NCI-H146 (cell line): Measurements from ENCODE around the gene CERK.
A peak's percentile ranks its signal among the peaks of the same experiment; 100 is the strongest.

Source experiments
- DNase-seq: peaks from one replicate; lab custom pipeline; 2025; lab: John Stamatoyannopoulos, UW

The CERK gene

DNA sequence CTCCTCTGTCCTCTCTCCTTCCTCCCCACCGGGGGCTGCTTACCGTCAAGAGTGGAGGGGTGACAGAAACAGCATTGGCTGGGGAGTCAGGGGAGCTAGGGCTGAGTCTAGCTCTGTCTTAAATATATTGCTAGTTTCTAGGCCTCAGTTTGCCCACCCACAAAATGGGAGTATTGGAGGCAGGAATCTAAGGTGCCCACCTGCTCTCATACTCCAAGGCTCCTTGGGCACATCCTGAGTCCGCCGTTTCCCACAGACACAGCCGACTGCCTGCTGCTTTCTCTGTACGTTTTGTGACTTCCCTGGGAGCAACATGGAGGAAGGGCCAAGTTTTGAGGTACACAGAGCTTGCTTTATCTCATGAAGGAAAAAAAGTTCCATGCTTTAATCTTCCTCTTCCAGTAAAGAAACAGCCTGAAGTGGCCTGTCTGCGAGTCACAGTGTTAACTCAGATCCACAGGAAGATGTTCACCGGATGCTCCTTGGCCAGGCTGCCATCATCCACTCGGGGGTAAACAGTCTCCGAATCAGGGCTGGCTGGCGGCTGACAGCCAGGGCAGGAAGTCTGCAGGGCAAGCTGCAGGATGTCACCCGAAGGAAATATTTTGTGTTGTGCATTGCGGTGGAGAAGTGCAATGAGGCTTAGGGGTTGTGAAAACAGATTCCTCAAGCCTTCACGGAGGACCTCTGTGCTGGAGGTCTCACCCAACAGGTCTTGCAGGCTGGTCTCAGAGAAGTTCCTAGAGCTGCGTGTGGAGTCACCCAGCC lies 11.0 kb upstream of the CERK start:
- no peak for DNase-seq

DNA sequence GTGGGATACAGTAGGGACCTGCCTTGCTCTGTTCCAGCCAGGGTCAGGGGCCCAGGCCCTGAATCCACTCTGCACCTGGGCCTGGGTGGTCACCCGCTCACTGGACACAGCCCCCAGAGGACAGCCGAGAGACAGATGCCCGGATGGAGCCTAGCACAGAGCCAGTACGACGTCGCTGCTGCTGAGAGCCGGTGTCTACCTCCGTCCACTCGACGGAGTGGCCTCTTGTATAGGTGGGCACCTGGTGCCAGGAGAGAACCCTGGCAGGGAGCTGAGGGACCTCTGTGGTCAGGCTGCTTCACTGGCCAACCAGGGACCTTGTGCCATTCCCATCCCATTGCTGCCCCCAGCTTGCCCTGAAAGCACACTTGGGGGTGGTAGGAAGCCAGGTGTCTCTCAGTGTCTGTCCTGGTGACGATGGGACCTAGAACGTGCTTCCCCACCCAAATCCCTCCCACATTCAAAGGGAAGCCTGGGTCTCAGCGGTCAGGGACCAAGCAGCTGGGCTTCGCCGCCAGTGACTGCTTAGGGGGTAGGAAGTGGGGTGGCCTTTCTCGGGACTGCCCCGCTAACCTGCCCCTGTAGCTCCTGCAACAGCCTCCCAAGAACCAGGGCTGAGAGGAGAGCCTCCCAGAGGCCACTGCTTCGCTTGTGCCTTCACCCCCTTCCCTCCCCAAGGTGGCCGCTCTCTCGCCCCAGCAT lies 10.3 kb upstream of the CERK start:
- no peak for DNase-seq

DNA sequence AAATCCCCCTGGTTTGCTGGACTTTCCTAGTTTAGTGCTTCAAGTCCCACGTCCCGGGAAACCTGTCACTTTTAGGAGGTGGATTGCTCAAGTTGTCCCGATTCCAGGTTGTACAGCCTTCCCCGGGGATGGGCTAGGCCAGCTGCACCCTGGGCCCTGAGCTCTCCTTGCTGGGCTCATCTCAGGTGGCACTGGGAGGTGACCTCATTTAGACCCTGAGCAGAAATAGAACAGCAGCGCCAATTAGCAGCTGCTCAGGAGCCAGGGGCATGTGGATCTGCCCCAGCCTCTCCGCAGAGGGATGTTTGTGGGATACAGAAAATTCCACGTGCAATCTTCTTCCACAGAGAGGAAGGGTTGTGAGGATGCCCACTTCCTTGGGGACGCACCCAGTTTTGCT lies 9.6 kb upstream of the CERK start:
- DNase-seq = no peak

DNA sequence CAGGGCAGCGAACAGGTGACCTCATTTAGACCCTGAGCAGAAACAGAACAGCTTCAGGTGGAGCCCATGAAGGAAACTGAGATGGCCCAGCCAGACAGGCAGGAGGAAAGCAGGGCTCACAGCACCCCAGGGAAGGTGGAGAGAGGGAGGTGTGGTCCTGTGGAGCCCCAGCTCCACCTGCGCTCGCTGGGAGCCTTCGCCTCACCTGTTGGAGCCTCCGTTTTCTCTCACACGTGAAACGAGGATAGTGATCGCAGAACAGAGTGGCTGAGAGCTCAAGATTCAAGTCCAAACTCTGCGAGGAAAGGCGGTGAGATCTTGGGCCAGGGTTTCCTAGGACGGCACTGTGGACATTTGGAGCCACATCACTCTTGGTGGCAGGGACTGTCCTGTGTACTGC lies 8.6 kb upstream of the CERK start:
- no peak for DNase-seq

DNA sequence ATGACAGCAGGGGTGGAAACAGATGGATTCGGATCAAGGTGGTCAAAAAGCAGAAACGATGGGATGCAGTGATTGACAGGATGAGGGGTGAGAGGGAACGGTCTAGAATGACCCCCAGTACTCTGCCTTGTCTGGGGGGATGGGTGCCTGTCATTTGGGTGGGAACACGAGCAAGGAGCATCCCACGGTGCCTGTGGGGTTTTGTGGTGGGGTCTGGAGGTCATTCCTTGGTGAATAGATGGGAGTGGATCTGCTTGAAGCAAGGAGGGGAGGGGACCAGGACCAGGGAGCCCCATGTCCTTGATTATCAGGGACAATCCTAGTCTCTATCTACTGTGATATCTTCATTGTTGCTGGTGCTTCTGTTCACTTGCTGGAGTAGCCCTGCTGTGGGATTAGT lies 8.1 kb upstream of the CERK start:
- no peak for DNase-seq

DNA sequence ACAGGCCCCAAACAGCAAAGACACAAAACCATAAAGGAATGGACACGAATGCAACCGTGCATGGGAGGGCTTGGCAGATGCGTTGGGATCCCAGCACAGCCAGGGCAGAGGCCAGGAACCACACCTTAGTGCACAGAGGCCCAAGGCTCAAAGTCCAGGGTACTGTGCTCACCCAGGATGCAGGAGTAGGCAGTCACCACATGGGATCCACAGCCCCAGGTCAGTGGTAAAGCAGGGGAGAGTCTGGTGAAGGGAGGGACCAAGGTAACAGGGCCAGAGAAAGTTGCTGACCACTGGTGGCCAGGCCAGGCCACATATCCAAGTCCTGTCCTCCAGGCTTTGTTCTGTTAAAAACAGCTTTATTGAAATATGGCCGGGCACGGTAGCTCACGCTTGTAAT lies 6.5 kb upstream of the CERK start:
- no peak for DNase-seq

DNA sequence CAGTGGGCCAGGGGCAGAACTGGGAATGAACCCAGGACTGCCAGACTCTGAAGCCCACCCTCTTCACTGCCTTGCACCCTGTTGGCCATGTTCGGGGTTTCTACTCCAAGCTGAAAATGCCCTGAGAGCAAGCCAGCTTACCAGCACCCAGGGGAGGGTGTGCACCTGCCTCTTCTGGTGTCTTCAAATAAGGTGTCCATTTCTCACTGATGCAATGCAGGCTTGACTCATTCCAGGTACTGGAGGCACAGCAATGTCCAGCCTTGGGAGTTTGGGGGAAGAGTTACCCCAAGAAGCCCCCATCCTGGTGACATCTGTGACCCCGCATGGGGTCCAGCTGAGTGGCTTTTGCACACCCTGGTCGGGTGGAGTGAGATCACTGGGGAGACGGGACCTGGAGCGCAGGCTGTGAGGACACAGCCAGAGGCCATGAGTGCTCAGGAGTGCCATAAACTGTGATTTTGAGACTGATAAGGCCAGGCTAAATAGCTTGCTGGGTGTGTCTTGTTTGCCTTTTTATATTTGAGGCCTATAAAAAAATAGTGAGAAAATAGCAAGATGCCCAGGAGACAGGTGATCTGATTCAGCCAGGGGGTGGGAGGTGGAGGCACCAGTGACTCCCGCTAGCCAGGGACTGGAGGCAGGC lies 4.6 kb upstream of the CERK start:
- DNase-seq = peak; percentile 43

DNA sequence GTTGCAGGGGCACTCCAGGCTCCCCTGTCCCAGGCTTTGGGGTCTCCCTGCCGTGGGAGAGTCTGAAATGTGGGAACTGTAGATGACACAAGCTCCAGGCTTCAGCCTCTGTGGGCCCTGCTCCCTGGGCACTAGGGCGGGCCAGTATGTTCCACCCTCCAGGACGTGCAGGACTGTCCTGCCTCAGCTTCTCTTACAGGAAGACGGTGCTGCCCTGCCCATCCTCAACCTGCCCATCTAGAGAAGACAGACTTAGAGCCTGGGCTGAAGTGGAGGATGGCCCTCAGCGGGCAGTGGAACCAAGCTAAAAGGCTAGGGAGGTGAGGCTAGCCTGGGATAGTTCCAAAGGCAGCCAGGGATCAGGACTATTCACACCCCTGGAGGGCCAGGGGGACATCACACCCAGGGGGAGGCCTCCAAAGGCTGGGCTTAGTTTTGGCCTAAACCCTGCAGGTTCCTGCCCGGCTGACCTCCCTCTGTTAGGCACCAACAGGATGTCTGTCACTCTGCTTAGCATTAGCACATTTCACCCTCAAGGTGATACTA lies 4.0 kb upstream of the CERK start:
- DNase-seq = no peak

DNA sequence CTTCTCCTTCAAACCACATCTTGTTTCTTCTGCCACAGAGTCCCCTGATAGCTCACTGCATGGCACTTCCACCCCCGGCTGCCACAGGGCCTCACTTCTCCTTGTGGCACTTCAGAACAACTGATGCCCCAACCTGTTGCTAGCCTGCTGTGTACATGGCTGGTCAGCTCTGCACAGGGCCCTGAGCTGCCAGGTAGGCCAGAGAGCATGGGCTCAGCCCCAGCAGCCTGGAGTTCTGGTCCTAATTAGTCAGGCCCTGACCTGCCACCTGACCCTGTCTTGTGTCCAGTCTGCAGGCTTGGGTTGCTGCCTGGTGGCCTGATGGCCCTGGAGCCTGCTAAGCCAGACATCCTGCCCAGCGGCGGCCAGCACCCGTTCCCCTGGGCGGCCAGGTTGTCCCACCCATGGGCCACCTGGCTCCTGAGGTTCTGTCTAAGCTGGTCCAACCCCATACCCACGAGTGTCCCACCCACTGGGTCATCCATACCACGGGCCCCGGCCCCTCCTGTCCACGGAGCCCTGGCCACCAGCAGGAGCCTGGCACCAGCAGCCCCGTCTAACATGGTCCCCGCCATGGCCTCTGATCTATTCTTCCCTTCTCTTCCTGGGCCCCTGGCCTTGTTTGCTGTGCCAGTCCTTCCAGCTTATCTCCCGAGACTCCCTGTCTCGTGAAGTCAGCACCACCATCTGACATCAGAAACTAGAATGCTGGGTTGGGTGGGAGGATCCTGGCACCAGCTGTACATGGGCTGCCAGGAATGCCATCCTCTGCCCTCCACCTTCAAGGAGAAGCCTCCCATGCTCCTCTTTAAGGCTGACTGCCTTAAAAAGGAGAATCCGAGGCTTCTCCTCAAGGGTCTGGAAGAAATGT lies 3.1 kb upstream of the CERK start:
- DNase-seq = no peak

DNA sequence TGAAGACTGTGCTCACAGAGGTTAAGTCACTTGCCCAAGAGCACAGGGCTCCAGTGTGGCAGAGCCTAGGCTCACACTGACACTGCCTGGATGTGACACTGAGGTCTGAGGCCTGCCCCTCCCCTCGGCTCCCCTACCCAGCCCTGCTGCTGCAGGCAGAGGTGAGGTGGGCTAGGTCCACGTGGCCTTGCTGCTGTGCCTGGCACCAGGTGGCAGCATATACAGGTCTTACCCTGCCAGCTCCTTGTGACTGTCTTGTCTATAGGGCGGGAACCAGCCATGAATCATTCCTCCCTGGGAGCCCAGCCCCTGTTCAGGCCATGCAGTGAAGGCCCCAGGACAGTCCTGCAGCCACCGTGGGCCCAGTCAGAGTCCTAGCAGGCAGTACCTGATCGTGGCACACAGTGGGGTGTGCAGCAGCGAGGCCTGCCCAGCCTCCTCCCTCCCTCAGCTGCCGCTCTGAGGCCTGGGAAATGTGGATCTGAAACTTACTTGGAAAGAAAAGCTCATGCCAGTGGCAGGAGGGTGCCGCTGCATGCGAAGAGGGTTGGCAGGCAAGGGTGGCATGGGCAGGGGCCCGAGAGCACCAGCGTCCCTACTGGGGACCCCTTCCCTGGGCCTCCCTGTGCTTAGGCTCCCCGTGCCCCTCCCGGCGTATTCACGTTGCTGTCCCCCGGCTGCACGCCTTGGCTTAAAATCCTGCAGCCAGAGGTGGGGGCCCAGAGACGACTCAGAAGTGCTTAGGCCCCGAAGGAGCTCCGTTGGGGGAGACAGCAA lies 1.2 kb upstream of the CERK start:
- DNase-seq = no peak

DNA sequence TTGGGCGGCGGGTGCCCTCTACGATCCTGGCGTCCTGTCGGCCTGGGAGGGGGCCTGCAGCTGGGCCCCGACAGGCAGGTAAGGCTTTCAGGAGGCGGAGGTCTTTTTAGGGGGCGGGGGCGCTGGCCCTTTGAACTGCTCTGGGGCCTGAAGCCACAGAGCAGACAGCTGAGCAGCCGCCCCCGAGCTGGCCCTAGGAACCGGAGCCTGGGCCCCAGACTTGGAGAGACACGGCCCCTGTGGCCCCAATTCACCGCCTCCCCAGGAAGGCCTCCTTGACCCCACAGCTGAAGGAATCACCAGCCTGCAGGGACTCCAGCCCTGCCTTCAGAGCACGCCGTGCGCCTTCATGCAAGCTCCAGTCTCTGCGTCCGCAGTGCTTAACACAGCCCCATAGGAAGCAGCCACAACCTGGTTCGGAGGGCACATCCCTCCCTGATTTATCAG lies 618 bp upstream of the CERK start:
- no peak for DNase-seq

DNA sequence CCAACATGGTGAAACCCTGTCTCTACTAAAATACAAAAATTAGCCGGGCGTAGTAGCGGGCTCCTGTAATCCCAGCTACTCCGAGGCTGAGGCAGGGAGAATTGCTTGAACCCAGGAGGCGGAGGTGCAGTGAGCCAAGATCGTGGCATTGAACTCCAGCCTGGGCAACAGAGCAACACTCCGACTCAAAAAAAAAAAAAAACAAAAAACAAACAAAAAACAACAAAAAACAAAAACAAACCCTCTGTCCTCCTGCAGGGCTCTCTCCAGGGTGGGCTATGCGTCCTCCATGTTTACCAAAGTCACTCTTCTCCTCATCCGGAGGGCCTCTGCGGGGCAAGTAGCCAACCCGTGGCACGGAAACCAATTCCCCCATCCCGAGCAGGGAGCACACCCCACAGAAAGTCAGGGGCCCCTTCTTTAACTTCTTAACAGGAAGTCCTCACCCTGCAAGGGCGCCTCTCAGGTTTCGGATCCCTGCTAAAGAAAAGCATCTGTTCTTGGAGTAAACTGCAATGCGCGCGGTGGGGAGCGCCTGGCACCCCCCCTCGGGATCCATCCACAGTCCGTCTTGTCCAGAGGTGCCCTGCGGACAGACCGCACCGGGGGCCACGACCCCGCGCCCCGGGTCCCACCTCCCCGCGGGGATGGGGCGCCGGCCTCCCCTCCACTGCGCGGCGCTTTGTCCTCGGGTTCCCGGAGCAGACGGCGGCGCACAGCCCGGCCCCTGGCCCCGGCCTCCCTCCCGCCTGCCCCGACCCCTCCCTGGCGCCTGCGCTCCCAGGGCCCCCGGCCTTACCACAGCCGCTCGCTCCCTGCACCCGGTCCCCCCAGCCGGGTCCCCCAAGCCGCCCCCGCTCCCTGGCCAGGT lies 712 bp downstream of the CERK start:
- no peak for DNase-seq

DNA sequence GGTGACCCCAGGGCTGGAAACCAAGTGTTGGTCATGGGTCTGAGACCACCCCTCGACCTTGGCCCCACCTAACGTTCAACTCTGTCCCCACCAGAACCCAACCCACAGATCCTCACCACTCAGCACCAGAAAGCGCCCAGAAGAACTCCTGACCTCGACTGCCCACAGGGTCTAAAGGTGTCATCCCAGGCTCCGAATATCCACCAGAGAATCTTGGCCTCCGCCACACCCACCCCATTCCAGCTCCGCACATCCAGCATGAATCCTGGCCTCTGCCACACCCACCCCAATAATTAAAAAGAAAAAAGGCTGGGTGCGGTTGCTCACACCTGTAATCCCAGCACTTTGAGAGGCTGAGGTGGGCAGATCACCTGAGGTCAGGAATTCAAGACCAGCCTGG lies 1.3 kb downstream of the CERK start:
- no peak for DNase-seq

DNA sequence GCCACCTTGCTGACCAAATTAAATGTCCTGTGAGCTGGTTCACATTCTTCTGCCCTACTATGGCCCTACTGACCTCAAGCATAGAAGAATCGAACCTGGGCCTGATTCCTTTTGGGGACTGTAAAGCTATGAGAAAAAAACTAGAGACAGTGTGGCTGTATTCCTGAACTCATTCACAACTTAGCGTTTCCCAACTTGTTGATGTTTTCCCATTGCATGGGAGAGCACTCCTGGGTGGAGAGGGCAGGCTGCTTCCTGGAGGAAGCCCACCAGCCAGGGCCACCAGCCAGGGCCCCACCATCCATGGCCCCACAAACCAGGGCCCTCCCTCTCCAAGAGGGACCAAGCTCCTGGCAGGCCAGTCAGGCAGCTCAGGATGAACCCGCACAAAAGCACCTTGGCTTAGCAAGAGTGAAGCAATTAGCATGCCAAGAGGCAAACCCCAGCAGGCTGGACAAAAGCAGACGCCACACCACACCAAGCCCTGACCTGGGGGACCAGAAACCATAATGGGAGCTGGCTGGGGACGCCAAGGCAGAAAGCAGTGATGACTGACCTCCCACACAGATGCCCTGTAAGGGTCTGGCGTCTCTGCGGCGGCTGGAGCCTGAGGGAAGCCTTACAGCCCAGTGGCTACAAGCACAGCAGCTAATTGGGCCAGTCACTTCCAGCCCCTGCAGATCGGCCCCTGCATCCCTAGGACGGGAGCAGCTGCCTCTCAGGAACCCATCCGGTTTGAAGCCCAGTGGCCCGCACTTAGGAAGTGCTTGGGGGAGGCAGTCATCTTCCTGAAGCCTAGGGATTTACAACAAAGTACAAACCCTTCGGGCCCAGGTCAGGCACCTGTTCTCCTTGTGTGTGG lies 2.1 kb downstream of the CERK start:
- no peak for DNase-seq

DNA sequence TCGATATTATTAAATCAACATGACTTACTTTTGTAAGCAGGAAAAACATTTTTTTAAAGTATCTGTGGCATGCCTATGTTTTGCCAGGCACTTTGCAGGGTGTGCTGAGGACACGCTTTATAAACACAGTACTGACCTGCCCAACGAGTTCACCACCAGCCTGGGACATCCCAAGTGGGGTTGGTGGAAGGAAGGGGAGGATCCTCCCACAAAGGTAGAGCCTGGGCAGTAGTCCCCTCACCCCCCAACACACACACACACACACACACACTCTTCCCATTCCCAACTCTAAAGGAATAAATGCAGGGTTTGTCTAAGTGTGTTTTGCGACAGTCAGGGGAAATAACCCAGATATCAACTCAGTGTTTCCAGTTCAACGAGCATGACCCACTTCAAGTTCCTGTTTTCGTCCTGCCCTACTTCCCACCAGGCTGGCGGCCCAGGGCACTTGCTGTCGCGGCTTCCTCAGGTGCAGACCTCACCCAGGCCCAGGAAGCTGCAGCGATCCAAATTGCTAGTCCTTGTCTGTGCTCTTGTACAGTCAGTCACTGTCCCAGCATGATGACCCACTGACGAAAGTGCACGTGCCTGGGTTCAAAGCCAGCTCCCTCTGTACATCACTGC lies 3.1 kb downstream of the CERK start:
- DNase-seq = no peak

DNA sequence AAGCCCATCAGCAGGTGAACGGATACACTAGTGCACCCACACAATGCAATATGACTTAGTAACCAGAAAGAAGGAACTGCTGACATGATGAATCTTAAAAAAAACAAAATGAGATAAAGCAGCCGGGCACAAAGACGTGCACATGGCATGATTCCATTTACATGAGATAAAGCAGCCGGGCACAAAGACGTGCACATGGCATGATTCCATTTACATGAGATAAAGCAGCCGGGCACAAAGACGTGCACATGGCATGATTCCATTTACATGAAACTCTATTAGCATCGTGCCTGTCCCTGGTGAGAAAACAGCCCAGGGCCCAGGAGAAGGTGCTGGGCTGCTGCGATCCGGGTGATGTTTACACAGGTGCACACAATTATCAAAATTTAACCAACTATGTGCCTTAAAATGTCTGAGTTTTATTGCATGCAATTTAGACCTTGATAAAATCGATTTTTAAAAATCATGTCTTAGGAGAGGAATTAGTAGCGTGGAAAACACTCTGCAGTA lies 3.8 kb downstream of the CERK start:
- DNase-seq = peak; percentile 79

DNA sequence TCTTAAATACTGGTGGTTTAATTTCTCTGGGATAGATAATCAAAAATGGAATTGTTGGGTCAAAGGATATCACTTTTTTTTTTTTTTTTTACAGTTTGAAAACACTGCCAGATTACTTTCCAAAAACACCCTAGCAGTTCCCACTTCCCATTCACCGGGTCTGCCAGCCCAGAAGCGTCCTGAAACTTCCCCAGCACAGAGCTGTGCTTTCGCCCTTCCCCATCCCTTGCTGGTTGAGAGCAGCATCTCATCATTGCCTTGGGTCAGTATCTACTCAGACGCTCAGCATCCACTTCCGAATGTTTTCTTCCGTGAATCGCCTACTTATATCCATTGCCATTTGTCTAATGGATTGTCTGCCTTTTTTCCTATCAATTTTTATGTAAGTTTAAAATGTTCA lies 5.5 kb downstream of the CERK start:
- DNase-seq = no peak

DNA sequence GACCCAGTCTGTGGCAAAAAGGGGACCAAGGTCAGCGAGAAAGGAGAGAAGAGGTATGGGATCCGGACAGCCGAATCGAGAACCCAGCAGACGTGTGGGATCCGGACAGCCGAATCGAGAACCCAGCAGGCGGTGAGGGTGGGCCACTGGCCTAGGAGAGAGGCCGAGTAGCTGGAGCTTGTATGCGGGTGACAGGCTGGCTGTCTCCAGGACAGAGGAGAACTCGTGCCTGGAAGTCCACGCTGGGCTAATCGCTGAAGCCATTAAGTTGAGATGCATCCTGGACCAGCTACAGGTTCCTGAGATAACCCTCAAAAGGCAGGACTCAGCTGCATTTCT lies 6.0 kb downstream of the CERK start:
- DNase-seq = no peak
